Activated T-cell treated with anti-CD3 and anti-CD28 coated beads, Interleukin-2, amount 50 U/mL, for 4 hours (primary cell): ENCODE measurements around the gene ANTXRL. TPM values are rescaled to one million over a fixed set of nuclear protein-coding genes. Genes with fewer than 3 reads are reported as not detected.
"Not testable (repeated sequence)": the region's sequence is repeated elsewhere in the genome, so short reads cannot be mapped to it uniquely, and the experiment has no call there.

Source experiments
- ATAC-seq, 2 donors: fragments of 200-7000 bp; cut with Tn5 transposase; one replicate each; pipeline ENCODE4 v1.10.0; 2021
- DNase-seq: peaks from one replicate; pipeline ENCODE4 v3.0.0-alpha.2; 2020
- H3K27me3 Mint-ChIP-seq: one replicate; pipeline ENCODE4 v1.8.0; 2021; ENCODE audit warnings: low read depth, mixed read lengths
- H3K36me3 Mint-ChIP-seq: one replicate; pipeline ENCODE4 v1.8.0; 2022; ENCODE audit warnings: mixed read lengths; ENCODE audit not compliant: insufficient read depth
- H3K4me1 Mint-ChIP-seq: one replicate; pipeline ENCODE4 v1.8.0; 2021; ENCODE audit warnings: low read depth, mixed read lengths
- H3K4me3 Mint-ChIP-seq: one replicate; pipeline ENCODE4 v1.8.0; 2021; ENCODE audit warnings: mild to moderate bottlenecking, moderate library complexity, mixed read lengths
- H3K9me3 Mint-ChIP-seq: one replicate; pipeline ENCODE4 v1.8.0; 2021; ENCODE audit warnings: mixed read lengths
- total RNA-seq, 3 donors: library from RNA; stranded (reverse); gene quantifications; one replicate each; pipeline ENCODE4 v1.2.1, GENCODE V29; 2021

ANTXRL gene
- total RNA-seq, 3 donors from 2014 or later: not detected

DNA sequence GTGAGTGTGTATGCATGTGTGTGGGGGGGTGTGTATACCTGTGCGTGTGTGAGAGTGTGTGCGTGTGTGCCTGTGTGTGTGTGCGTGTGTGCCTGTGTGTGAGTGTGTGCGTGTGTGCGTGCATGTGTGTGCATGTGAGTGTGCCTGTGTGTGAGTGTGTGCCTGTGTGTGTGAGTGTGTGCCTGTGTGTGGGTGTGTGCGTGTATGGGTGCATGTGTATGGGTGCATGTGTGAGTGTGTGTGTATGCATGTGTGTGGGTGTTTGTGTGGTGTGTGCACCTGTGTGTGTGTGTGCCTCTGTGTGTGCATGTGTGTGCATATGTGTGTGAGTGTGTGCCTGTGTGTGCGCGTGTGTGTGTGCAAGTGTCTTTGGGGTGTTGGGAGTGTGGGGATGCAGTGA, 6.4 kb downstream of the ANTXRL start:
- H3K4me1 Mint-ChIP-seq: peaks cover 6% of the 10 kb centered on the region
- ATAC-seq: no peak
- H3K9me3 Mint-ChIP-seq: no peaks in the 10 kb centered on the region
- H3K27me3 Mint-ChIP-seq: peaks cover 2% of the 10 kb centered on the region
- DNase-seq: no peak
- H3K36me3 Mint-ChIP-seq: no peaks in the 10 kb centered on the region
- no peak overlapping the region for H3K4me3 Mint-ChIP-seq

DNA sequence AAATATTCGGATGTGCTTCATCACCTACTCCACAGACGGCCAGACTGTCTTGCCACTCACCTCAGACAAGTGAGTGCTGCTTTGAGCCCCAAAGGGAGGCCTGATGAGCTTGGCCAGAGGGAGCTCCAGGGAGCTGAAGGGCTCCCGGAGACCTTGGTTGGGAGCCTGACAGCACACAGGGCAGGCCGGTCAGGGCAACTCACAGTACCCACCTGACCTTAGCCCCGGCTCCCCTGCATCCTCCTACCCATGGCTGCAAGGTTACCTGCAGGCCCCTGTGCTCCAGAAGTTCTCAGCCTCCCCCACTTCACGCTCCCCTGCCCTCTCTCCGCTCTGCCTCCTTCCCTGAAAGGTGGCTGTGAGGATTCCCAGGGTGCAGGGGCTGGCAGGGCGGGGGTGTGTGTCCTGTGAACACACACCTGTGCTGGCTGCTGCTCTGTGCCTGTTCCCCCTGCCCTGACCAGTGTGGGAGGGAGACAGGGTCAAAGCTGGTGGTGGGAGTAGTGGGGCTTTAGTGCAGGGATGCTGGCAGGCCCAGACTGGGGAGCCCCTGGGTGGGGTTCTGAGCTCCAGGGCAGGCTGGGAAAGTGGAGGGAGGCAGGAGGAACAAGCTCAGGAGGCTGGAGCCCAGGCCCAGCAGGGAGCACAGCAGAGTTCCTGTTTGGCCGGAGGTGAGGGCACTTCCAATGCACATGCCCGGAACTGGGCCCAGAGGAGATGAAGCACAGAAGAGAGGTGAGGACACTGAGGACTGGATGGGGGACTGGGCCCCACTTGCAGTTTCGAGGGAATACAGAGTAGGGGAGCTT, 7.2 kb downstream of the ANTXRL start:
- H3K9me3 Mint-ChIP-seq: no peaks in the 10 kb centered on the region
- H3K27me3 Mint-ChIP-seq: peaks cover 2% of the 10 kb centered on the region
- ATAC-seq: no peak
- DNase-seq: no peak
- H3K4me1 Mint-ChIP-seq: peaks cover 14% of the 10 kb centered on the region
- H3K36me3 Mint-ChIP-seq: no peaks in the 10 kb centered on the region
- H3K4me3 Mint-ChIP-seq: no peak overlapping the region

DNA sequence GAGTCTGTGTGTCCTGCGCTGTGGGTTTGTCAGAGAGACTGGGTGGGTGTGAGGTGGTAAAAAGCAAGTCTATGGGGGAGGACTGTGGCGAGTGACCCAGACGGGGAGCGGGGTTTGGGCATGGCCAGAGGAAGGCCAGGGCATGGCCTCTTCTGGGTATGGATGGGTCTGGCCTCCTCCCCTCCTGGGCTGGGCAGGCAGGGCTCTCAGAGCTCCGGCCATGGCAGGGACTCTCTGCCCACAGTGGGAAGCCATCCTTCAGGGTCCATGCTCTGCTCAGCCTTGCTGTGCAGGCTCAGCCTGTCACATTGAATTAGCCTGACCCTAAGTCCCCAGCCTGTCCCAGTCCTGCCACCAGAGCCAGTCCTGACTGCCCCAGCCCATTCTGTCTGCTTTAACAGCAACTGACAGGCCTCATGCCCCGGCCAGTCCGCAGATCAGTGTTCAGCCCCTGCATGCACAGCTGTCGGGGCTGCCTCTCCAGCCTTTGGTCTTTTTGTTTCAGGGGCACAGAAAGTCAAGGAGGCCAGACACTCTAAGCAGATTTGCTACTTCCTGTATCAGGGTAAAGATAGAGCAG, 7.9 kb downstream of the ANTXRL start:
- H3K27me3 Mint-ChIP-seq: peaks cover 2% of the 10 kb centered on the region
- no peak for DNase-seq
- ATAC-seq: no peak
- H3K4me3 Mint-ChIP-seq: no peak overlapping the region
- no peaks in the 10 kb centered on the region for H3K36me3 Mint-ChIP-seq
- H3K4me1 Mint-ChIP-seq: peaks cover 21% of the 10 kb centered on the region
- H3K9me3 Mint-ChIP-seq: no peaks in the 10 kb centered on the region

DNA sequence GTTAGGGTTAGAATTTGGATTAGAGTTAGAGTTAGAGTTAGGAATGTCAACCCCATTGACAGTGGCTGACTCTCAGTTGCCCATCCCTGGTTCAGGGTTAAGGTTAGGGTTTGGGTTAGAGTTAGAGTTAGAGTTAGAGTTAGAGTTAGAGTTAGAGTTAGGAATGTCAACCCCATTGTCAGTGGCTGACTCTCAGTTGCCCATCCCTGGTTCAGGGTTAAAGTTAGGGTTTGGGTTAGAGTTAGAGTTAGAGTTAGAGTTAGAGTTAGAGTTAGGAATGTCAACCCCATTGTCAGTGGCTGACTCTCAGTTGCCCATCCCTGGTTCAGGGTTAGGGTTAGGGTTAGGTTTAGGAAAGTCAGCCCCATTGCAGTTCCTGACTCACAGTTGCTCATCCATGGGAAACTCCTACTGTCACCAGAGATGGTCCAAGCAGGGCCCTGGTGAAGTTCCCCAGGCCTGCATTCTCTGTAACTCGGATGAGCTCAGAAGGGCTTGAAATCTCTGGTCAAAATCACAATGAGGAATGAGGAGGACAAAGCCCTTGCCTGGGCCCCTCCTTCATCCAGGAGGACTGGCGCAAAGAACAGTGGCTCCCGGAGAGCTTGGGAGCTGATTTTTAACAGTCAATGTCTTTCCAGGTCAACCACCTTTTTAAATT, 8.7 kb downstream of the ANTXRL start:
- not testable (repeated sequence) for H3K36me3 Mint-ChIP-seq, ATAC-seq, H3K4me3 Mint-ChIP-seq

DNA sequence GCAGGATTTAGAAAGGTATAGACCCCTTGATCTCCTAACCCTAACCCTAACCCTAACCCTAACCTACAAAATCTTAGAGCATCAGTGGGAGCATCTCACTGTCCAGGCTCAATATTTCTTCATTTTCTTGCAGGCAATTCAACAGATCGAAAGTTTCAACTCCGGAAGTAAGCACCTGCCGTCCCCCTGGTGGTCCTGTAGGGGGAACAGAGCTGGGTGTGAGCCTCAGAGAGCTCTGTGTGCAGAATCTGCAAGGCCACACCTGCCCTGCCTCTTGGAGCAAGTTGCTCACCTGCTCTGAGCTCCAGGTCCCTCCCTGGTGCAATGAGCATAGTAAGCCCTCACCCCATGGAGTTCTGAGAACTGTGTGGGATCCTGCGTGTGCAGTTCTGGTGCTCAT, 9.3 kb downstream of the ANTXRL start:
- not testable (repeated sequence) for H3K4me3 Mint-ChIP-seq, H3K36me3 Mint-ChIP-seq

More for the DNA sequence above, 8.7 kb downstream of the ANTXRL start:
- H3K9me3 Mint-ChIP-seq, DNase-seq, H3K27me3 Mint-ChIP-seq: not testable (repeated sequence)
- H3K4me1 Mint-ChIP-seq: peaks cover 25% of the 10 kb centered on the region

DNA sequence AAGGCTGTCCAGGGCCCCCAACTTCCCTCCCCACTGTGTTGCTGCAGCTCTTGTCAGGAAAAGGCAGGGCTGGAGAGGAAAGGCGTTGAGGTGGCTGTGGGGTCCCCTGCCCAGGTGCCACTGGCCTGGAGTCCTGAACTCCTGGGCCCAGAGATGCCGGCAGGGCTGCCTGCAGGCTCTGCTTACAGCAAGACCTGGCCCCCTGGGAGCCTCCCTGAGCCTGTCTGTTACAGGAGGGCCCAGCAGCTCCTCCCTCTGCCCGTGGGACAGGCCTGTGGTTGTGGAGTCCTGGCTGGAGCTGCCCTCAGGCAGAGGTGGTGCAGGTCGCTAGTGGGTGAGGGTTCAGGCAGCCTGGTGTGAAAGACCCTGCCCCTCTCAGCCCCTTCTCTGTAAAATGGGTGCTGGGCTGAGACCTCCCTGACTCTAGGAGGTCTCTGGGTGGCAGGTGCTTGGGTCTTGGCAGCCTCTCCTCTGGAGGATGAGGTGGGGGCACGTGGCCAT, 9.9 kb downstream of the ANTXRL start:
- peaks cover 2% of the 10 kb centered on the region for H3K27me3 Mint-ChIP-seq
- H3K4me1 Mint-ChIP-seq: peaks cover 25% of the 10 kb centered on the region
- no peaks in the 10 kb centered on the region for H3K36me3 Mint-ChIP-seq
- H3K4me3 Mint-ChIP-seq: no peak overlapping the region
- ATAC-seq: no peak
- no peaks in the 10 kb centered on the region for H3K9me3 Mint-ChIP-seq
- DNase-seq: no peak

More for the DNA sequence above, 9.3 kb downstream of the ANTXRL start:
- ATAC-seq, H3K27me3 Mint-ChIP-seq, DNase-seq, H3K9me3 Mint-ChIP-seq: not testable (repeated sequence)
- H3K4me1 Mint-ChIP-seq: peaks cover 25% of the 10 kb centered on the region

DNA sequence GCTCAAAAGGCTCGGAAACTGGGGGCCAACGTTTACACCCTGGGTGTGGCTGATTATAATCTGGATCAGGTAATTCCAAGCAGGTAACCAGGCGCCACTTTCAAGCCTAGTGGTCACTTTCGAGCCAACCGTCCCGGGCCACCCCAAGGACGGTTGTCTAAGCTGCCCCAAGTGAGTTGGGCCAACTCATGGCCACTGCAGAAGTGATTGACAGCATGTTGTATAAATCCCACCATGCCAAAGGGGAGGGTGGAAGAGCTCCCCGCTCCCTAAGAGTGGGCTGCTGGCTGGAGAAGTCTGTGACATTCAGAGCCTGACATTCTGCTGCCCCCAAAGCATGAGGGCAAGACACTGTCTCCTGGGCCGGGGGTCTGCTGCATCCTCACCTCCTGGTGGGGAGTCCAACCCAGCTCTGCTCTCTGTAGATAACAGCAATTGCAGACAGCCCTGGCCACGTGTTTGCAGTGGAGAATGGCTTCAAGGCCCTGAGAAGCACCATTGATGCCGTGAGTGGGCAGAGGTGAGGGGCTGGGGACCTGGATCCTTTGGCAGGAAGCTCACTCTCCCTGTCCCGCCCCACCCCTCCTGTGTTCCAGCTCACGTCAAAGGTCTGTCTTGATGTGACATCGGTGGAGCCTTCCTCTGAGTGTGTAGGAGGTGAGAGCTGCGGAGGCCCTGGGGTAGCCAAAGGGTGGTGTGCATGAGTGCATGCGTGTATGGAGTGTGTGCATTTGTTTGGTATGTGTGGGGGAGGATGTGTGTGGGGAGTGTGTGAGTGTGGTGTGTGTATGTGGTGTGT, 10.8 kb downstream of the ANTXRL start:
- peak; percentile 64 to 78 for ATAC-seq
- Mint-ChIP-seq H3K4me1 (peaks cover 25% of the 10 kb centered on the region), H3K27me3 (peaks cover 2% of the 10 kb centered on the region), H3K4me3 (peak overlapping the region; percentile 43), H3K9me3 (no peaks in the 10 kb centered on the region), H3K36me3 (no peaks in the 10 kb centered on the region)
- DNase-seq: no peak

DNA sequence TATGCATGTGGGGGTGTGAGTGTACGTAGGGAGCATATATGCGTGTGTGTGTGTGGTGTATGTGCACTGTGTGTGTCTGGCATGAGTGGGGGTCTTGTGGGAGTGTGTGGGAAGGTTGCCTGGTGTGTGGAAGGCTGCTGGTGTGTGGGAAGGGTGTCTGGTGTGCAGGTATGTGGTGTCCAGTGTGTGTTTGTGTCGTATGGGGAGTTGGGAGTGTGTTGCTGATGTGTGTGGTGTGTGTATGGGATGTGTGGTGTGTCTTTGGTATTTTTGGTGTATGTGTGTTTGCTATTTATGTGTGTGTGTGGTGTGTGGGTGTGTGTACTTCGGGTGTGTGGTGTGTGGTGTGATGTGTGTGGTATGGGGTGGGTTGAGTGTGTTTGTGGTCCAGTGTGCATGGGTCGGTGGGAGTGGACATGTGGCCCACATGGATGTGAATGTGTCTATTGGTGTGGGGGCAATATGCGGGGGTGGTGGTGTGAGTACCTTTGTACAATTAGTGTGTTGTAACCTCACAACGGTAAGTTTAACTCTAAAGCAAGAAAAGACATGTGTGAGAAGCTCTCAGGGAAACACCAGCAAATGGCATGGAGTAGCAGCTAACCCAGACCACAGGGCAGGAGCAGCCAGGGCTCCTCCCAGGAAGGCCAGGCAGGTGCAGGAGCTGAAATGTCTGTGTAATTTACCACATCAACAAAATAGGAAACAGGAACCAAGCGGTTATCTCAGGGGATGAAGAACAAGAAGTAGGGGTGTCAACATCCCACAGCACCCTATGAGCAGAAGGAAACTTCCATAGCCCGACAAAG, 11.9 kb downstream of the ANTXRL start:
- ATAC-seq (no peak), DNase-seq (no peak)
- no peak overlapping the region for H3K4me3 Mint-ChIP-seq
- peaks cover 25% of the 10 kb centered on the region for H3K4me1 Mint-ChIP-seq
- H3K9me3 Mint-ChIP-seq: no peaks in the 10 kb centered on the region
- H3K36me3 Mint-ChIP-seq: no peaks in the 10 kb centered on the region
- no peaks in the 10 kb centered on the region for H3K27me3 Mint-ChIP-seq

DNA sequence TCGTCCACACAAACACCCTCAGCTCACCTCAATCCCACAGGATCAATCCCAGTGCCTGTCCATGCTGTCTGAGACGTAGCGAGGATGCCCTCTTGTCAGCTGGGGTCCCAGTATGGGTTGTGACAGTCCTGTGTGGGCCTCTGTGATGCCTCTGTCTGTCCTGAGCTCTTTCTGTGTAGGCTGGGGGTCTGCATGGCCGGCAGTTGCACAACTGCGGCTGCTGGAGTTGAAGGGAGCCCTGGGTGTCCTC, 12.4 kb downstream of the ANTXRL start:
- no peak overlapping the region for H3K4me3 Mint-ChIP-seq
- no peaks in the 10 kb centered on the region for H3K36me3 Mint-ChIP-seq
- H3K4me1 Mint-ChIP-seq: peaks cover 25% of the 10 kb centered on the region
- ATAC-seq (no peak), DNase-seq (no peak)
- no peaks in the 10 kb centered on the region for H3K9me3 Mint-ChIP-seq
- no peaks in the 10 kb centered on the region for H3K27me3 Mint-ChIP-seq

DNA sequence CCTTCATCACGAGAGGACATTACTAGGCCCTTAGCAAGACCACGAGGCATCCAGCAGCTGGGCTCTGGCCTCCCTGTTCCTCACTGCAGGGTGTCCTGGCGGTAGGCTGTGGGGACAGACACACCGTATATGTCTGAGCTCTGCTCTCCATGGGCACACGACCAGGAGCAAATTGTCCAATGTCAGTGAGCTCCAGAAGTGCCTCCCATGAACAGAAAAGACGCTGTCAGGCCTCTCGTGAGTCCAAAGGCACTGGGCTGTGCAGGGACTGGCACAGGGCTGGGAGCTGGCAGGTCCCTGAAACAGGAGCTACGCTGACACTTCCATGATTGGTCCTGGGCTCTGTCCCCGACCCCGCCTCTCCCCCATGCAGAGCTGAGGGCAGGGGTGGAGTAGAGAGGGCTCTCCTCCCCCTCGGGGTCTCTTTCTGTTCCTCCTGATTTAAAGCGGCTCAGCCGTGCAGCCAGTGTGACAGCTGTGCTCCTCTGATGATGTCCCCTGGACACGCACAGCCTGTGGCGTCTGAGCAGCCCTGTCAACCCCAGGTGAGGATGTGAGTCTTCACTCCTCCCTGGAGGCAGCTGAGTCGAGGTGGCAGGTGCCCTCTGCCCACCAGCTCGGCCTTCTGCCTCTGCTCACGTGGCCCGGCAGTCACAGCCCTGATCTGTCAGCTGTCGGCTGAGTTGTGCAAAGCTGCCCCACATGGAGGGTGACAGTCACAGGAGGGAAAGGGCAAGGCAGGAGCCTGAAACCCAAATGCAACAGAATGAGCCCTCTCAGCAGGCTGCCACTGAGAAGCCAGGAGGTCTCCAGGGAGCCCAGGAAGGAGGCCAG, 13.0 kb downstream of the ANTXRL start:
- Mint-ChIP-seq H3K4me3 (no peak overlapping the region), H3K27me3 (no peaks in the 10 kb centered on the region), H3K9me3 (no peaks in the 10 kb centered on the region), H3K4me1 (peaks cover 25% of the 10 kb centered on the region), H3K36me3 (no peaks in the 10 kb centered on the region)
- DNase-seq (no peak), ATAC-seq (no peak)

DNA sequence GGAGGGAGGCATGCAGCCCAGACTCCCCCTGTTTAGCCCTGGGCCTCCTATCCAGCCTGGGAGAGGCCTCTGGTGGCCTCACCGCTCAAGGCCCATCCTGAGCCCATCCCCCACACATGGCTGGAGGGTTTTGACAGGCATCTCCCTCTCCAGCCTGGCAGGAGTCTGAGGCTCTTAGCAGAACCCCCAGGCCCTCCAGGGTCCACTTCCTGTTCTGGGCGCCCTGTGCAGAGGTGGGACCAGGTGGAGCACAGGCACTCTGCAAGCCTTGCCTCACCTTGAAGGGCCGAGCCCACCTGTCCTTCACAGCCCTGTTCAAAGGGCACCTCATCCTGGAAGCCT, 13.5 kb downstream of the ANTXRL start:
- not testable (repeated sequence) for H3K36me3 Mint-ChIP-seq, H3K4me3 Mint-ChIP-seq, H3K27me3 Mint-ChIP-seq, DNase-seq, H3K9me3 Mint-ChIP-seq, ATAC-seq
- peaks cover 25% of the 10 kb centered on the region for H3K4me1 Mint-ChIP-seq

DNA sequence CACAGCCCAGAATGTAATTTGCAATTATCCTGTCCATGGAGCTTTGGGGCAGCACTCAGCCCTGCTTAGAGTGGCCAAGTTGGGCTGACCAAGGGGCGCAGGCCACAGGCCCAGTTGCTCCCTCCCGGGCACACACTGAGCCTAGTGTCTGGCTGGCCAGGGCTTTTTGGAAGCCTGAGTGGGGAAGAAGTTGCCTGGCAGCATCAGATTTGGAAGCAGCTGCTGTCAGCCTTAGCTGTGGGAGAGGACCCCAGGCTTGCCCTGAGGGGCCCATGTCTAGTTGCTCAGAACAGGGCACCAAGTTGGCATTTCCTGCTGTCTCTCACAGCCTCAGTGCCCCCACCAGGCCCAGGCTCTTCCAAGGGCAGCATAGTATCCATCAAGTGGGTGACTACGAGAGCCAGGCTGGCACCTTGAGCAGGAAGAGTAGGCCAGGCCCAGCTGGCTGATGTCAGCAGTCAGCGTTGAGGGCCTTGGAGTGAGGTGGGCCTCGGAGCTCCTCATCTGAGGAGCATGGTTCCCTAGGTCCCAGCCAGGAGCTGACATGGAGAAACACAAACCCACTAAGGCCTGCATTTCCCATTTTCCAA, 14.4 kb downstream of the ANTXRL start:
- no peaks in the 10 kb centered on the region for H3K36me3 Mint-ChIP-seq
- H3K27me3 Mint-ChIP-seq: peaks cover 2% of the 10 kb centered on the region
- ATAC-seq (no peak), DNase-seq (no peak)
- no peaks in the 10 kb centered on the region for H3K9me3 Mint-ChIP-seq
- H3K4me1 Mint-ChIP-seq: peaks cover 25% of the 10 kb centered on the region
- H3K4me3 Mint-ChIP-seq: no peak overlapping the region
